Measurements from ENCODE around the gene TMEM53.

Gene TMEM53

GRCh38 chr1:44641126-44642102, 32.9 kb downstream of the TMEM53 start:
- DNase-seq (ENCODE audit: low read depth): no peak
- in situ Hi-C loops (cut with HindIII; ENCODE audit: low sequenced_read_pairs): no loop called here
- no peak for TF ChIP-seq CTCF (IDR thresholded peaks at IDR 0.05; ENCODE audit: low read depth, low read length, missing control alignments)
- H3K4me3 ChIP-seq (ENCODE audit: low read depth, low read length): no peak overlapping the region

DNA sequence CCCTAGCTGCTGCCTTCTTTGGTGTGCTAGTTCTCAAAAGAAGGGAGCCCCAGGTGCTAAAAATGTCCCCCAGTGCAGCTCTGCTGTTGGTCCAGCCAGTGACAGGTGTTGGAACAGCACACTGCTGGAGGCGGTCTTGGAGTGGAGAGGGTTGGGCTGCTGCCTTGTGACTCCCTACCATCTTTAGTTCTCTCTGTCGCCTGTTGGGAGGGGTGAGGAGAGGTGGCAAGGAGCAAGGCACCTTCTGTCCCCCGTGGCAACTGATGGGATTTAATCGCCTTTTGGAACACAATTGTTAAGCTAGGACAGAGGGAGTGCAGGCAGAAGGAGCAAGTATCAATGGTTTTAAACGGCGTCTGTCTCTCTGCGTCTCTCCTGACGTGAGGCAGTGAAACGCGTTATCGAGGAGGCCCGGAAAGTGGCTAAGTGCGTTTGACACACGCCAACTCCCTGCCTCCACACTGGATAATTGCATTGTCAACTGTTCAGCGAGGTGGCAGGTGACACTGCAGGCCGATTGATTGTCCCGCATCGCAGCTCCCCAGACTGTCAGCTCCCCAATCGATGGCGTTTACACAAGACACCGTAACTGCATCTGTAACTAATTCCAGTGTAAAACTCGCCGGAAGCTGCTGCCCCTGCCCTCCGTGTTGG, 34.0 kb downstream of the TMEM53 start:
- in situ Hi-C loops (cut with HindIII; ENCODE audit: low sequenced_read_pairs): no loop called here
- H3K4me3 ChIP-seq (ENCODE audit: low read depth, low read length): no peak overlapping the region
- no peak for TF ChIP-seq CTCF (IDR thresholded peaks at IDR 0.05; ENCODE audit: low read depth, low read length, missing control alignments)
- DNase-seq (ENCODE audit: low read depth): no peak

DNA sequence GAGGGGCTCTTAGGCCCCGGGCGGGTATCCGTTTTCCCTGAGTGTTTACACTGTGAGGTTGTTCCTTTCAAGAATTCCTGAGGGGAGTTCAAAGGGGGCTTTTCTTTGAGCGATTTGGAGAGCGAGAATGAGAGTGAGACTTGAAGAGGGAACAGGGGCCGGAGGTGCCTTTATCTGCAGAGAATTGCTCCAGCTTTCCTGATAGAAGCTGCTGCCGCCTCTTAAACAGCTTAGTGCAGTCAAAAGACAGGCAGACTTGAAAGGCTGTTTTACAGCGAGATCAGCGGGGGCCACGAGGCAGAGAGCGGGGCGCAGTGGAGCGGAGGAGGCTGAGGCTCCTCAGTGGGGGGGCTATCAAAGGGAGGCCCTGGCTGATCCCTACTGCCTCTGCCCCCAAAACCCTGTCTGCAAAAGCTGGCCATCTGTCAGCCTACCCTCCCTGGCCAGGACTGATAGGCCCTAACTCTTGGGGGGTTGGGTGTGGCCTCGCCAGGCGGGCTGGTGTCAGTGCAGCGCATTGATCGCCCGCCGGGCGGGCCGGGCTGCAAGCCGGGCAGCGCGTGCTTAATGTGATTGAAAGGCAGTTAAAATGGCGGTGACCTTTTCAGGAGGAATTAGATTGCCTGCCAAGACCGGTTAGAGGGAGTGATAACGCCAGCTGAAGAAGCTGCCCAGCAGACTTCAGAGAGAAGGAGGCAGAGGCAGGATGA, 36.4 kb downstream of the TMEM53 start:
- no peak for DNase-seq (ENCODE audit: low read depth)
- no peak overlapping the region for H3K4me3 ChIP-seq (ENCODE audit: low read depth, low read length)
- in situ Hi-C loops (cut with HindIII; ENCODE audit: low sequenced_read_pairs): no loop called here
- no peak for TF ChIP-seq CTCF (IDR thresholded peaks at IDR 0.05; ENCODE audit: low read depth, low read length, missing control alignments)

- in situ Hi-C loops (cut with HindIII; ENCODE audit: low sequenced_read_pairs): no loop called here
- TF ChIP-seq CTCF (IDR thresholded peaks at IDR 0.05; ENCODE audit: low read depth, low read length, missing control alignments): no peak
- H3K4me3 ChIP-seq (ENCODE audit: low read depth, low read length): no peak overlapping the region
- DNase-seq (ENCODE audit: low read depth): no peak
Observed at GRCh38 chr1:44636688-44637598, 37.3 kb downstream of the TMEM53 start.

DNA sequence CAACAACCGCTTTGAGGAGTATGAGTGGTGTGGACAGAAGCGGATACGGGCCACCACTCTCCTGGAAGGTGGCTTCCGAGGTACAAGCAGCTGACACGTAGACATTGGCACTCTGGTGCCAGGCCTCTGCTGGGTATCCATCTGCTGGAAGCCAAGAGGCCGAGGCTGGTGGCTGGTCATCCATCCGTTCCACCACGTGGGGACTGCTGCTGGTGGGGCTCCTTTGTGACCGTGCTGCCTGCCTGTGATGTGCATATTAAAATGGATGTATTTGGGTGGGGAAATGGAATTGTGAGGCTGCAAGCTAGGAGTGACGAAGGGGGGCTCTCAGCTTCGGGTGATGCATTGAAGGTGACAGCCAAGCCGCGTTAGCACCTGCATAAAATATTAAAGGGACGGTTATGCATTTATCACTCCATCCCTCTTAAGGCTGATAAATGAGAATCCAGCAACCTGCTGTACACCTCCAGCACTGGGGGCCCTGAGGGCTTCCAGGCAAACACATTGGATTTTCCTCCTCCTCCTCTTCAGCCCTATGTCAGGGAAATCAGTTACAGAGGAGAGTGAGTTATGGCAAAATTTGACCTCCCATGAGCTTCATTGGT, 38.1 kb downstream of the TMEM53 start:
- no peak overlapping the region for H3K4me3 ChIP-seq (ENCODE audit: low read depth, low read length)
- TF ChIP-seq CTCF (IDR thresholded peaks at IDR 0.05; ENCODE audit: low read depth, low read length, missing control alignments): no peak
- in situ Hi-C loops (cut with HindIII; ENCODE audit: low sequenced_read_pairs): no loop called here
- DNase-seq (ENCODE audit: low read depth): no peak
